Stimulated activated memory B cell treated with anti-CD40 and anti-IgM and Interleukin-4, amounts not matched to agents 10 μg/mL and 1 μg/mL and 100 μg/mL, for 72 hours (primary cell): ENCODE results near the gene SPTLC2.
"Not testable (repeated sequence)": the region's sequence is repeated elsewhere in the genome, so short reads cannot be mapped to it uniquely, and the experiment has no call there.

Experiments used
- ATAC-seq: fragments of 150-1000 bp; cut with Tn5 transposase; 2 replicates; pipeline ENCODE4 v1.10.0; 2021
- H3K27ac Mint-ChIP-seq: one replicate; pipeline ENCODE4 v1.8.0; 2022; ENCODE audit warnings: mild to moderate bottlenecking, mixed read lengths
- H3K27me3 Mint-ChIP-seq: one replicate; pipeline ENCODE4 v1.8.0; 2022; ENCODE audit warnings: mixed read lengths
- H3K36me3 Mint-ChIP-seq: one replicate; pipeline ENCODE4 v1.8.0; 2022; ENCODE audit warnings: mixed read lengths
- H3K4me1 Mint-ChIP-seq: one replicate; pipeline ENCODE4 v1.8.0; 2022; ENCODE audit warnings: mixed read lengths
- H3K4me3 Mint-ChIP-seq: one replicate; pipeline ENCODE4 v1.8.0; 2022; ENCODE audit warnings: mild to moderate bottlenecking, moderate library complexity, mixed read lengths
- H3K9me3 Mint-ChIP-seq: one replicate; pipeline ENCODE4 v1.8.0; 2022; ENCODE audit warnings: mixed read lengths

The SPTLC2 gene

DNA sequence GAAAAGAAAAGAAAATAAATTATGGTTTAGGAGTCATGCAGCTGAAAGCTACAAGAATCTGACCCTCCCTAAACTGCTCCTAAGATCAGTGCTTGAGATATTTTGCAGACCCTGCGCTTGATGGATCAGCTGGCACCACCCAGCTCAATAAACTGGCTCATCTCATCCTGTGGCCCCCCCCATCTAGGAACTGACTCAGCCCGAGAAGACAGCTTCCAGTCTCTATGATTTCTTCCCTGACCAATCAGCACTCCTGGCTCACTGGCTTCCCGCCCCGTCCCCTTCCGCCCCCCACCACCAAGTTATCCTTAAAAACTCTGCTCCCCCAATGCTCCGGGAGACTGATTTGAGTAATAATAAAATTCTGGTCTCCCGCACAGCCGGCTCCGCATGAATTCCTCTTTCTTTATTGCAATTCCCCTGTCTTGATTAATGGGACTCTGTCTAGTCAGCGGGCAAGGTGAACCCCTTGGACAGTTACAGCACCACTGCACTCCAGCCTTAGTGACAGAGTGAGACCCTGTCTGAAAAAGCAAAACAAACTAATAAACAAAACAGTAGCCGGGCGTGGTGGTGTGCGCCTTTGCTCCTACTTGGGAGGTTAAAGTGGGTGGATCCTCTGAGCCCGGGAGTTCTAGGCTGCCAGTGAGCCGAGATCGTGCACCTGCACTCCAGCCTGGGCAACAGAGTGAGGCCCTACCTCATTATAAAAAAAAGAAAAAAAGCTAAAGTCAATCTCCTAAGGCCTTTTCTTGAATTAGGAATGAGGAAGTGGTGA, 24.5 kb upstream of the SPTLC2 start:
- no peaks in the 10 kb centered on the region for H3K9me3 Mint-ChIP-seq
- H3K27me3 Mint-ChIP-seq: no peaks in the 10 kb centered on the region
- peak; percentile 45 for ATAC-seq
- H3K36me3 Mint-ChIP-seq: no peaks in the 10 kb centered on the region
- peak overlapping the region; percentile 92 for H3K27ac Mint-ChIP-seq
- peak overlapping the region; percentile 84 for H3K4me3 Mint-ChIP-seq
- peaks cover 12% of the 10 kb centered on the region for H3K4me1 Mint-ChIP-seq

- Mint-ChIP-seq H3K27ac (no peak overlapping the region), H3K36me3 (no peaks in the 10 kb centered on the region), H3K27me3 (no peaks in the 10 kb centered on the region), H3K4me3 (no peak overlapping the region), H3K4me1 (peaks cover 12% of the 10 kb centered on the region), H3K9me3 (no peaks in the 10 kb centered on the region)
- no peak for ATAC-seq
Observed at GRCh38 chr14:77638771-77639171, 22.3 kb upstream of the SPTLC2 start.

DNA sequence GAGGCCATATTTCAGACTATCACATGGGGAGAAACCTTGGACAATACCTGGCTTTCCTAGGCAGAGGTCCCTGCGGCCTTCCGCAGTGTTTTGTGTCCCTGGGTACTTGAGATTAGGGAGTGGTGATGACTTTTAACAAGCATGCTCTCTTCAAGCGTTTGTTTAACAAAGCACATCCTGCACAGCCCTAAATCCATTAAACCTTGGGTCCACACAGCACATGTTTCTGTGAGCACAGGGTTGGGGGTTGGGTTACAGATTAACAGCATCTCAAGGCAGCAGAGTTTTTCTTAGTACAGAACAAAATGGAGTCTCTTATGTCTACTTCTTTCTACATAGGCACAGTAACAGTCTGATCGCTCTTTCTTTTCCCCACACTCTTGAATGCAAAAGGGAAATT, 19.4 kb upstream of the SPTLC2 start:
- H3K4me3 Mint-ChIP-seq, H3K27me3 Mint-ChIP-seq, ATAC-seq, H3K4me1 Mint-ChIP-seq, H3K36me3 Mint-ChIP-seq, H3K9me3 Mint-ChIP-seq, H3K27ac Mint-ChIP-seq: not testable (repeated sequence)

GRCh38 chr14:77635466-77635865, 19.0 kb upstream of the SPTLC2 start:
- not testable (repeated sequence) for H3K27ac Mint-ChIP-seq, H3K4me1 Mint-ChIP-seq, H3K36me3 Mint-ChIP-seq, H3K4me3 Mint-ChIP-seq, ATAC-seq, H3K9me3 Mint-ChIP-seq, H3K27me3 Mint-ChIP-seq

GRCh38 chr14:77630111-77630510, 13.7 kb upstream of the SPTLC2 start:
- H3K36me3 Mint-ChIP-seq: no peaks in the 10 kb centered on the region
- peaks cover 5% of the 10 kb centered on the region for H3K9me3 Mint-ChIP-seq
- no peaks in the 10 kb centered on the region for H3K27me3 Mint-ChIP-seq
- no peak overlapping the region for H3K4me3 Mint-ChIP-seq
- H3K27ac Mint-ChIP-seq: no peak overlapping the region
- ATAC-seq: no peak
- no peaks in the 10 kb centered on the region for H3K4me1 Mint-ChIP-seq

DNA sequence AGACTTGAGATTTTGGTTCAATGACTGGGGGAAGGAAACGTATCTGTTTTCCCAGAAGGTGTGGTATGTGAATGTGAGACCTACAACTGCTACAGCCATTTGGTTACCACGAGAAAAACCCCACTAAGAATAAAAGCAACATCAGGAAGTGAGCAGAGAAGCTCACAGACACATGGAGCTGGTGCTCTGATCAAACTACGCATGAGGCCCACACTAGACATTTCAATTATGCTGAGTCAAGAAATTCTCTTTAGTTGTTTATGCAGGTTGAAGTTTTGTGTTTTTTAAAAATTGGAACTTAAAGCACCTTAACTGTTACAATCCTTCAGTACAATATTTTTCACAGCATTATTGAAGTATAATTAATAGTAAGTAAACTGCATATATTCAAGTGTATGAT, 8.9 kb upstream of the SPTLC2 start:
- Mint-ChIP-seq H3K9me3 (peaks cover 5% of the 10 kb centered on the region), H3K4me3 (no peak overlapping the region), H3K27me3 (no peaks in the 10 kb centered on the region), H3K27ac (no peak overlapping the region), H3K4me1 (no peaks in the 10 kb centered on the region), H3K36me3 (no peaks in the 10 kb centered on the region)
- no peak for ATAC-seq

DNA sequence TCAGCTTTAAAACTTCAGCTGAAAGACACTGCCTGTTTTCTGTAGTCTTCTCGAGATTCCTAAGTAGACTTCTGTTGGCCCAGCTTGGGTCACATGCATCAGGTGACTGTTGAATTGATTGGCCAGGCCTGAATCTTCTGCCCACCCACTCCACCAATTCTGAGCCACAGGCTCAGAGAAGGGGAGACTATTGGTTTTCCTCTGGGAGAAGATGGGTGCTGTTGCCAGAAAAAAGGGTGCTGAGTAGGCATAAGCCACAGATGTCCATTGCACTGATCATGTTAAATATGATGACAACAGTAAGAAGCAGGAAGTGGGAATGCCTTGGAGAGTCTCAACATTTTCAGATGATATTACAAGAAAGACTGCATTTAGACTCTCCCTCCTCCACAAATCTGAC, 6.8 kb upstream of the SPTLC2 start:
- no peaks in the 10 kb centered on the region for H3K36me3 Mint-ChIP-seq
- ATAC-seq: no peak
- H3K9me3 Mint-ChIP-seq: no peaks in the 10 kb centered on the region
- H3K27me3 Mint-ChIP-seq: no peaks in the 10 kb centered on the region
- no peak overlapping the region for H3K27ac Mint-ChIP-seq
- H3K4me3 Mint-ChIP-seq: no peak overlapping the region
- no peaks in the 10 kb centered on the region for H3K4me1 Mint-ChIP-seq

DNA sequence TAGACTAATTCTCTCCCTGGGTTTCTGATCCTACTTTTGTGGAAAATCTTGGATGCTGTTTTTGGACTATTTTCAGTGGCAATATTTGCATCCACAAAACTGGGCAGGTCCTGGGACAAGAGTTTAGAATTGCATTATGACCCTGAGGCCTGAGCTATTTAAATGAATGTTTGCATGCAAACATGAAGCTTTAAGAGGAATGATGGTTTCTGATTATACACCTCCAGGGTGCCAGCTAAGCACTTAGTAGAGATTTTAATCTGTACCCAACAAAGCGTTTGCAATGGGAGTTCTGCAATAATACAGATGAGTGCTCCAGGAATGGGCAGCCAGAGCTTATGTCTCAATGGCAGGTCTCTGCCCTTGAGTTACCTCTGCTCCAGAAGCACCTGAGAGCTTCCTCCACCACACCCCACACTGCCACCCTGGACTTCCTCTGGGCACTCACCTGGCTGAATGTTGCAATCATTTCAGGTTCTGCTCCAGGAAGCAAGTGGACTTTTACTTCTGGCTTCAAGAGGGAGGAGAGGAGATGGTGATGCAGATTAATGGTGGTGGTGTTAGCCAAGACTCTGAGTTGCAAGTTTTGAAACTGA, 6.0 kb upstream of the SPTLC2 start:
- Mint-ChIP-seq H3K27me3 (no peaks in the 10 kb centered on the region), H3K4me1 (no peaks in the 10 kb centered on the region), H3K4me3 (no peak overlapping the region), H3K9me3 (no peaks in the 10 kb centered on the region), H3K27ac (no peak overlapping the region), H3K36me3 (no peaks in the 10 kb centered on the region)
- no peak for ATAC-seq

- H3K27me3 Mint-ChIP-seq: no peaks in the 10 kb centered on the region
- peaks cover 6% of the 10 kb centered on the region for H3K4me1 Mint-ChIP-seq
- no peaks in the 10 kb centered on the region for H3K36me3 Mint-ChIP-seq
- H3K4me3 Mint-ChIP-seq: no peak overlapping the region
- no peak for ATAC-seq
- H3K27ac Mint-ChIP-seq: no peak overlapping the region
- H3K9me3 Mint-ChIP-seq: no peaks in the 10 kb centered on the region
Observed at GRCh38 chr14:77620222-77620870, 3.9 kb upstream of the SPTLC2 start.

DNA sequence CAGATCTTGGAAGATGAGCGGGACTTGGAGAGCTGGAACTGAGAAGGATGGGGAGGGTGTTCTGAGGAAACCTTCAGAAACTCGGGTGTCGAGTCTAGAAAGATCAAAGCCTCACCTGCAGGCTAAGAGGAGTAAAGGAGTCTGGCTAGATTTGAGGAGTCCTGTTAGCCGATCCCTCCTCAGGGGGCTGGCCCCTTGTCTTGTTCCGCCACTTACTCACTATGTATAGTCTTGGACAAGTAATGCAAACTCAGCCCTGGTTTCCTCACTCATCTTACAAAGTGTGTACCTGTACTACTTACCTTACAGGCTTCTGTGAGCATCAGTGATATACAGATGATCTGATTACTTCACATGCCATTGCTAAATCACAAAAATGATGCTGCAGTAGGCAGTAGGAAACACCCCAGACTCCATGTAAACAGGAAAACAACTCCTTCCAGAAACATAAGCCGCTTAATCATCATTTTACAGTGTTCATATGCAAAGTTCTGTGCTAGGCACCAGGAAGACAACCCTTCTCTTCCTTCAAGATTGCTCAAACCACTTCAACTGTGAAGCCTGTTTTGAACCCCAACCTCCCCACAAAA, 2.0 kb upstream of the SPTLC2 start:
- Mint-ChIP-seq H3K36me3 (peaks cover 6% of the 10 kb centered on the region), H3K4me3 (no peak overlapping the region), H3K4me1 (peaks cover 24% of the 10 kb centered on the region), H3K27me3 (no peaks in the 10 kb centered on the region), H3K27ac (no peak overlapping the region), H3K9me3 (no peaks in the 10 kb centered on the region)
- no peak for ATAC-seq

GRCh38 chr14:77616133-77616453, 344 bp downstream of the SPTLC2 start:
- H3K4me3 Mint-ChIP-seq: peak overlapping the region; percentile 87
- peak overlapping the region; percentile 82 for H3K27ac Mint-ChIP-seq
- peaks cover 39% of the 10 kb centered on the region for H3K4me1 Mint-ChIP-seq
- no peaks in the 10 kb centered on the region for H3K9me3 Mint-ChIP-seq
- peak; percentile 22 for ATAC-seq
- H3K36me3 Mint-ChIP-seq: peaks cover 6% of the 10 kb centered on the region
- H3K27me3 Mint-ChIP-seq: no peaks in the 10 kb centered on the region

GRCh38 chr14:77615361-77616132, 890 bp downstream of the SPTLC2 start:
- Mint-ChIP-seq H3K4me3 (peak overlapping the region; percentile 87), H3K27me3 (no peaks in the 10 kb centered on the region), H3K9me3 (no peaks in the 10 kb centered on the region), H3K4me1 (peaks cover 39% of the 10 kb centered on the region), H3K36me3 (peaks cover 6% of the 10 kb centered on the region), H3K27ac (peak overlapping the region; percentile 82)
- no peak for ATAC-seq

DNA sequence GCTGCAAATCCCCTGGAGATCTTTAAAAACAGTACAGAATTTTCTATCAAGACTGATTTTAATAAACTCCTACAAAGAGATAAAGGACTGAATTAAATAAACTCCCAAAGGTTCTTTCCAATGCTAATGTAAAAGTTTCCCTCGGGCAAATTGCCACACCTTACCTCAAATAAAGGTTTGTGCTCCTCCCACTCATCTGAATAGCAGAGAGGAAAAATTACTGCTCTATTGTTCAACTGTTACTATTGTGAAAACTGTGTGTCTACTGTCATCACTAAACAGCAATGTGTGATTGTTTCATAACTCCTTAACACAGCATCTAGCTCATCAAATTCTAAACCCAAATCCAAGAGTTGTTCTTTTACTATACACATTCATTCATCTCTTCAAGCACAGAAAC, 3.2 kb downstream of the SPTLC2 start:
- Mint-ChIP-seq H3K4me3 (peak overlapping the region; percentile 31), H3K9me3 (no peaks in the 10 kb centered on the region), H3K27ac (peak overlapping the region; percentile 59), H3K36me3 (peaks cover 6% of the 10 kb centered on the region), H3K27me3 (no peaks in the 10 kb centered on the region), H3K4me1 (peaks cover 52% of the 10 kb centered on the region)
- no peak for ATAC-seq

DNA sequence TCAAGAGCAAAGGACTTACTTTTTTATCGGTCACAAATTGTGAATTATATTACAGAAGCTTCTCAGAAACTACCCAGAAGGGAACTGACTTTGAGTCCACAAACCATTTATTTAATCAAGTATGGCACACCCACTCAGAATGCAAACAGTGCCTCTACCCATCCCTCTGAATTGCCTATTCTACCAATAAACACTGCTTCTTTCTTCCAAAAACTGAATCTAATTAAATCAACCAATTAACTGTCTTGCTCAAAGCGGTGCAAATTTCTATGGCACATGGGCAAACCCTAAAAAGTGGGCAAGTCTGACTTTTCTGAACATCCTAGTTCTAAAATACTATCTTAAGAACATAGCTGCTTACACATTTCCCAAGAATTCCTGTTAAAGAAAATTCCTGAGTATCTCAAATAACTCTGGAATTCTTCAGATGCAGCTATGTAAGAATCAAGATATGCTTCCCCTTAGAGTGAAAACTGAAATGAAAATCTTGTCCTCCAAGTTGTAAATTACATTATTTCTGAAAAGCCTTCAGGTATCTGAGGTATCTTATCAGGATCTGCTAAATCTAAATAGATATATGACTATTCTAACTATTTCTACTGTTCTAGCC, 4.3 kb downstream of the SPTLC2 start:
- no peak overlapping the region for H3K4me3 Mint-ChIP-seq
- H3K4me1 Mint-ChIP-seq: peaks cover 59% of the 10 kb centered on the region
- H3K27ac Mint-ChIP-seq: no peak overlapping the region
- no peaks in the 10 kb centered on the region for H3K9me3 Mint-ChIP-seq
- H3K27me3 Mint-ChIP-seq: no peaks in the 10 kb centered on the region
- no peak for ATAC-seq
- H3K36me3 Mint-ChIP-seq: peaks cover 6% of the 10 kb centered on the region

DNA sequence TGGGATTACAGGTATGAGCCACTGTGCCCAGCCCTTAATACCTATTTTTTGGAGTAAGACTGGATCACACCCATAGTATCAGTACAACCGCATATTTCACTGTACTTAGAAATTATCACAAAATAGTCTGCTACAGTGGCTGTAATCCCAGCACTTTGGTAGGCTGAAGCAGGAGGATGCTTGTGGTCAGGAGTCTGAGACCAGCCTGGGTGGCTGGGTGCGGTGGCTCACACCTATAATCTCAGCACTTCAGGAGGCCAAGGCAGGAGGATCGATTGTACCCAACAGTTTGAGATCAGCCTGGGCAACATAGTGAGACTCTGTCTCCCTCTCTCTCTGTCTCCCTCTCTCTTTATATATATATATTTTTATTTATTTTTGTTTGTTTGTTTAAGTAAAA, 5.9 kb downstream of the SPTLC2 start:
- H3K27me3 Mint-ChIP-seq: no peaks in the 10 kb centered on the region
- no peak overlapping the region for H3K4me3 Mint-ChIP-seq
- H3K9me3 Mint-ChIP-seq: no peaks in the 10 kb centered on the region
- H3K4me1 Mint-ChIP-seq: peaks cover 56% of the 10 kb centered on the region
- peaks cover 6% of the 10 kb centered on the region for H3K36me3 Mint-ChIP-seq
- ATAC-seq: no peak
- no peak overlapping the region for H3K27ac Mint-ChIP-seq
